GM18867 (cell line): ENCODE results near the gene GTF3C2.
"Not testable (repeated sequence)": the region's sequence is repeated elsewhere in the genome, so short reads cannot be mapped to it uniquely, and the experiment has no call there.

Experiments used
- ATAC-seq: cut with Tn5 transposase; IDR thresholded peaks from one replicate; pipeline ENCODE4 v1.9.1; 2021; ENCODE audit warnings: mild to moderate bottlenecking, moderate library complexity; ENCODE audit not compliant: unreplicated experiment

The GTF3C2 gene

DNA sequence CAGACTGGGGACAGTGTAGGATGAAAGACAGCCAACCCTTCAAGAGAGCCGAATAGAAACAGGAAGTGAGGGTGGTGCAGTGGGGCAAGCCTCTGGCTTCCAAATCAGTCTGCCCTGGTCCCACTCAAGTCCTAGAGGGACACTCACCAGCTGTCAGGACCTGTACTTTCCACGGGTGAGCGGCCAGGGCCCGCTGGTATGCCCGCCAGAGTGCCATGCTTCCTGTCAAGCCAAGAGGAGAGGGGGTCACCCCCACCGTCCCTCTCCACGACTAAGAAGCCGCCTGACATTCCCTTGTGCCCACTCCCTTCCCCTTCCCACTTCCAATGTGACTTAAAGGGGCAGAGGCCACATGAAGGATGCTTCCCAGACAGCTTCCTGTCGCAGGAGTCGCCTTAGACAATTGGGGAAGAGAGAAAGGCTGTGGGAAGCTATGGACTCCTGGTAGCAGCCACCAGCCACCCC lies 34.2 kb downstream of the GTF3C2 start:
- no peak for ATAC-seq

DNA sequence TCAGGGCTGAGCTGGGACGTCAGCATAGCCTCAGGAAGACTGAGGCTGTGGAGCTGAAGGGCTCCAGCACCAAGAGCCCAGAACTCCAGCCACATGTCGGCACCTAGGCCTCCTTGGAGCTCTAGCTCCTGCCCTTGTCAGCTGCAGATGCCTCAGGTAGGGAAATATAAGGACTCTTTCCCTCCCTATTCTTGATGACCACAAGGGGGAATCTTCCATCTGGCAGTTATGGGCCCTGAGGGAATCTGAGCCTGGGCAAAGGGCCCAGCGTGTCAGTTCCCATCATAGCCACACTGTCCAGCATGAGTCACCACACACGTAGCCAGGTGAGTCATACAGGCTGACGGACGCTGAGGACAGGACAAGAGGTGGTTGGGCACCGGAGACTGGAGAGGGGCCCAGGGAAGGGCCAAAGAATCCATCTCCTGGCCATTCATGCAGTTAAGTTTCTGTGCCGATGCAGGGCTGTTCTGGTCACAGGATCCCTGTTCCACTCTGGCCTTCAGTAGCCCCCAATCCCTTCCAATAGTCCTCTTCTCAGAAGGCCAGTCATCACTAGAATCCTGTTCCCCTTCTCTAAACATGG lies 35.5 kb downstream of the GTF3C2 start:
- ATAC-seq = no peak

DNA sequence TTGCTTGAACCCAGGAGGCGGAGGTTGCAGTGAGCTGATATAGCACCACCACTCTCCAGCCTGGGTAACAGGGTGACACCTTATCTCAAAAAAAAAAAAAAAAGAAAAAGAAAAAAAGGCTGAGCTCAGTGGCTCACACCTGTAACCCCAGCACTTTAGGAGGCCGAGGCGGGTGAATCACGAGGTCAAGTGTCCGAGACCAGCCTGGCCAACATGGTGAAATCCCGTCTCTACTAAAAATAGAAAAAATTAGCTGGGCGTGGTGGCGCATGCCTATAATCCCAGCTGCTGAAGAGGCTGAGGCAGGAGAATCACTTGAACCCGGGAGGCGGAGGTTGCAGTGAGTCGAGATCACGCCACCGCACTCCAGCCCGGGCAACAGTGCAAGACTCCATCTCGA lies 36.7 kb downstream of the GTF3C2 start:
- ATAC-seq = not testable (repeated sequence)

DNA sequence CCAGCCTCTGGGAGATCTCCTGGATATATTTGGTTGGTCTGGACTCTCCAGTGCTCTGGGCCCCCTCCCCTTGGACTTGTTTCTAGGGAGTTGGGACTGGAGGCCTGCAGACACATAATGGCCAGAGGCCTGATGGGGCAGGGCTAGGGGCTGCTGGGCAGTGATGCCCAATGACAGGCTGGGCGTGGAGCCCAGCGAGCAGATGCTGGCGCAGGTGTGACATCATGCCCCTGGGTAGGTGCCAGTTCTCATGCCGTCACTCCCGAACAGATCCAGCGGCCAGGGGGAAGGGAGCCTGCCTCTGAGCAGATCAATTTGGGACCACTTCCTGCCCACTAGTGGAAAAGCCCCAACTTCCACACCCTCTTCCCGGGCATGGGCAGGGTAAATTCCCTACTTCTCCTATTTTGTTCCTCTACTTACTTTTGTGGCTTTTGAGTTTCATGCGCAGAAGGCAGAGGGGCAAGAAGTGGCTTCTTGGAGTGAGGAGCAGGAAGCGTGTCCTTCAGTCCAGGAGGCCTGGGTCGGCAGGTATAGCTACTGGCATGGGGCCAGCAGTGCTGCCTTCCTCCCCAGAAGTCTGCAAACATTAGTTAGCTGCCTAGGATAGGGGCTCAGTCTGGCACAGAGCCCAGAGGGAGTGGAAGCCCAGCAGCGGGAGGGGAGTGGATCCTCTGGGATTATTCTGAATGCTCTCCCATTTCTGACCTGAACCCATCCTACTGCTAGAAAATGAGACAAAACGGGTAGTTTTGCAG lies 39.7 kb downstream of the GTF3C2 start:
- ATAC-seq = no peak

DNA sequence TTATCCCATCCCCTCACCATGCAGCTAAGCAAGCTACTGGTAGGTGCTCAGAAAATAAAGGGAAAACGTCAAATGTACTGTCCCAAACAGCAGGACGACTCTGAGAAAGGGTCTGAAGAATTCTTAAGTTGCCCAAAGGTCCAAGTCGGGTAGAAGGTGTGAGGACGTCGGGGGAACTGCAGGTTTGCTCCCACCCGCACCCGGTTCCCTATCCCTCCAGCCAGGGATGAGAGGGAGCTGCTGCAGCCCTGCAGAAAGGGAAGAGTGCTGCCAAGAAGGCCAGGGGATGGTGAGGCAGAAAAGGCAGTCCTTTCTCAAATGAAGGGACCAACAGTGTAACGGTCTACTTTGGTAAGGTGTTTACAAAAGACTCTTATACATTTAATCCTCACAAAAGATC lies 41.4 kb downstream of the GTF3C2 start:
- no peak for ATAC-seq

DNA sequence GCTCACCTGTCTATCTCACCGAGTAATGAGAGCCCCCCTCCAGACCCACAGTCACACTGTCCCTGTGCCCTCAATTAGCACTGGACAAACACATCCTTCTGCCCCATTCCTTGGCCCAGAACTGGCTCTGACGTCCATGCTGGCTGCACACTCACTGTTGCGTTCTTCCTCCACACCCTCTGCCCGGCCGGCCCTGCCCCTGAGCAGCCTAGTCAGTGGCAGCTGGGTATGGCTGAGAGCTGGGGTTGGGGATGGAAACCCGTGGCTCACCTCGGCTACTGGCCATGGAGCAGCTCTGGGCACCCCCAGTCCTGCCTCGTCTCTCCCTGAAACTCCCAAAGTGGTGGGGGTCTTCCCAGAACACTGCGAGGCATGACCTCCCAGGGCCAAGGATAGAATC lies 41.9 kb downstream of the GTF3C2 start:
- no peak for ATAC-seq

DNA sequence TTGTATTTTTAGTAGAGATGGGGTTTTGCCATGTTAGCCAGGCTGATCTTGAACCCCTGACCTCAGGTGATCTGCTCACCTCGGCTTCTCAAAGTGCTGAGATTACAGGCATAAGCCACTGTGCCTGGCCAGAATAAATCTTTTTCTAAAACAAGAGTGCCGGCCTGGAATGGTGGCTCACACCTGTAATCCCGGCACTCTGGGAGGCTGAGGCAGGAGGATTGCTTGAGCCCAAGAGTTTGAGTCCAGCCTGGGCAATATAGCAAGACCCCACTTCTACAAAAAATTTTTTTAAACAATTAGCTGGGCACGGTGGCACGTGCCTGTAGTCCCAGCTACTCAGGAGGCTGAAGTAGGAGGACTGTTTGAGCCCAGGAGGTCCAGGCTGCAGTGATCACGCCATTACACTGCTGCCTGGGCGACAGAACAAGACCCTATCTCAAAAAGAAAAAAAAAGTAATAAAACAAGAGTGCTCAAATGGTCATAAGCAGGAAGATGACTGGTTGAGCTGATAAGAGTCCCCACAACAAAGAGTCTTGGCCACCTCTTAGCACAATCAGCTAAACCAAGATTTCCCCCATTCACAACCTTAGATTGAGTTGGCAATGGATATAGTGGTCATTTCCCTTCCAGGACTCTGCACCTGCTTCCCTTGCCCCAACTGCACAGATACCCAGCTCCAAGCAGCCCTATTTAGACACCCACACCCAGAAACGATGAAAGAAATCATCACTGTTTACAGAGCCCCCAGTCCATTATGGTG lies 42.5 kb downstream of the GTF3C2 start:
- no peak for ATAC-seq

DNA sequence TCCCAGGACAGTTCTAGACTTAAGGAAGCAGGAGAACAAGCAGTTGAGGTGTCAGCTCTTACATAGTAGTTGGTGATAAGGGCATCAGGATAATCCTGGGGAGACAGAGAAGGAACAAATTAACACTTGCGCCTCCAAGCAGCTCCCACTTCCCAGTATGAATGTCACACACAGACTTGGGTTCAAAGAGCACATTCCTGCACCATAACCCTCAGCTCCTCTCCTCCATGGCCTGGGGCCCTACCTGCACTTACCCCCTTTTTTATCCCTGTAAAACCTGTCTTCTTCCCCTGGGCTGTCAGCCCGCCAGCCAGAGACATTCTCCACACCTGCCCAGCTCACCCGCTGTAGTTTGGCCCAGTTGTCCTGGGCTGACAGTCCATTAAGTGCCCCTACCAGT lies 44.4 kb downstream of the GTF3C2 start:
- ATAC-seq = no peak

DNA sequence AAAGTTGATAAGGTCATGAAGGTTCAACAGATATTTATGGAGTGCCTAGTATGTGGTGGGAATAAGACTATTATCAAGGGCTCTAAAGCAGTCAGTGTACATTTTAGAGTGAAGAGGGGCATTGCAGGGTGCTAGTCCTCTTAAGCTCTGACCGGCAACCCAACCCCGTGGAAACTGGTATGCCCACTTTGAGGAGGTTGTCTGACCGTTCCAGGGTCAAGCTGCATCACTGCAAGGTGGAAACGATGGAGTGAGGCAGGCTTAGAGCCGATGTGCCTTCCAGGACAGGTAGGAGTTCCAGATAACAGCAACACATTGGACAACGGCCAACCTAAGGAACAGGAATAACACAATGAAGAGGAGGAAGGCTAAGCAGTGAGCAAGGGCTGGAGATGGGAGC lies 46.9 kb downstream of the GTF3C2 start:
- ATAC-seq = no peak

DNA sequence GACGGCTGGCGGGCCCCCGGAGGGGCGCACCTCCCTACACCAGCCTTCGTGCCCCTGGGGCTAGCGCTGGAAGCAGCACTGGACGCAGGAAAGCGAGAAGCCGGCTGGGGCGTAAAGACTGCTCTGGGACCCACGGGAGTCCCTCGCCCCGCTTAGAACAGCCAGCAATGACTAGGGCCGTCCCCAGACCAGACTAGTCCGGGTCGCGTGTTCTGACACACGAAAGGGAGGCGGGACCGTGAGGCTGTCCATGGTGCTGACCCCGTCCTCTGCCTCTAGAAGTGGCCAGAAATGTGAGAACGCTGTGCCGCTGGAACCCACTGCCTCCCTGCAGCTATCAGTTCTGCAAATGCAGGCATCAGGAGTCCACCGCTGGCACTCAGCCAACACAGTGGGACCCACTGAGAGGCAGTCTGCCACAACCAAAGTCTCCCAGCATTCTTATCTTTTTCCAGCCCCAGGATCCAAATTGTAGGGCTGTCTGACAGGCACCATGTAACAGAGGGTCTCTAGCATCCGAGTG lies 48.1 kb downstream of the GTF3C2 start, which contains the start of gene UCN:
Gene UCN (minus strand): TSS at position 87 of the 523 bp plus-strand sequence. CDS start 550 bp downstream, outside the sequence.
- ATAC-seq = no peak

DNA sequence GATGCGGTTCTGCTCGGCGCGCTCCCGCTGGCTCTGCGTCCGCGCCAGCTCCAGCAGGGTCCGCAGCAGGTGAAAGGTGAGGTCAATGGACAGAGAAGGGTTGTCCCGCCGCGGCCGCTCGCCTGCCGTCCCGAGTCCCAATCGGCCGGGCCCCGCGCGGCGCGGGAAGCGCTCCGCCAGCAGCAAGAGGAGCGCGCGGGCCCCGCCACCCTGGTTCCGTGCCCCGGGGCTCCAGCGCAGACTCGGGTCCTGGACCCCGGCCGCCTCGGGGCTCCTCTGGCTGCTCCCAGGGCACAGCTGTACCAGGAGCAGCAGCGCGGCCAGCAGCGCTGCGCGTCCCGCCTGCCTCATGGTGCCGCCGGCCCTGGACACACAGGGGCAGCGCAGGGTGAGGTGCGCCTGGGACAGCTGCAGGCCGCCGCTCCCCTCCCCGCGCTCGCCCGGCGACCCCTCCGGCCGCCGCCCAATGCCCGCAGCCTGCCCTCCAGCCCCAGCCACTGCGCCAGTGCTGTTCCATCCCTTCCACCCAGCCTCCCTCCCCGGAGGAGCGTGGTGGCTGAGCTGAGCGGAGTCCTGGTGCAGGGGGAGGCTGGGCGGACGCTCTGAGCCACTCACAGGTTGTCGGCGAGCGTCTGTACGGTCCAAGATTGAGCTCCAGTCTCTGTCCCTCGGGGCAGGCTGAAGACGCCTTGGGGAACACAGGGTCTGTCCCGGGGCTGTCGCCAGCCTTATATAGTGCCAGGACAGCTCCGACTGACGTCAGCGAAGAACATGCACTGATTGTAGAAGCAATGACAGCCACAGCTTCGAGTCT lies 48.8 kb downstream of the GTF3C2 start:
- no peak for ATAC-seq

DNA sequence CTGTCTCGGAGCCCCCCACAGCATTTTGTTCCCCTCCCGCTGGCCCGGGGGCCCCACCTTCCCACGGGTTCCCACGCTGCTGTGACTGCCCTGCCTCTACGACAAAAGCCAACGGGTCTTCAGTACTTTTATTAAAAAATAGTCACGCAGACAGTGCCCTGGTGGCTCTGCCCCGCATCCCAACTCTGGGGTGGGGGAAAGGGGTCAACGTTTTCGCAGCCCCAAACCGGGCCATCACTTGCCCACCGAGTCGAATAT lies 49.3 kb downstream of the GTF3C2 start:
- ATAC-seq = no peak

DNA sequence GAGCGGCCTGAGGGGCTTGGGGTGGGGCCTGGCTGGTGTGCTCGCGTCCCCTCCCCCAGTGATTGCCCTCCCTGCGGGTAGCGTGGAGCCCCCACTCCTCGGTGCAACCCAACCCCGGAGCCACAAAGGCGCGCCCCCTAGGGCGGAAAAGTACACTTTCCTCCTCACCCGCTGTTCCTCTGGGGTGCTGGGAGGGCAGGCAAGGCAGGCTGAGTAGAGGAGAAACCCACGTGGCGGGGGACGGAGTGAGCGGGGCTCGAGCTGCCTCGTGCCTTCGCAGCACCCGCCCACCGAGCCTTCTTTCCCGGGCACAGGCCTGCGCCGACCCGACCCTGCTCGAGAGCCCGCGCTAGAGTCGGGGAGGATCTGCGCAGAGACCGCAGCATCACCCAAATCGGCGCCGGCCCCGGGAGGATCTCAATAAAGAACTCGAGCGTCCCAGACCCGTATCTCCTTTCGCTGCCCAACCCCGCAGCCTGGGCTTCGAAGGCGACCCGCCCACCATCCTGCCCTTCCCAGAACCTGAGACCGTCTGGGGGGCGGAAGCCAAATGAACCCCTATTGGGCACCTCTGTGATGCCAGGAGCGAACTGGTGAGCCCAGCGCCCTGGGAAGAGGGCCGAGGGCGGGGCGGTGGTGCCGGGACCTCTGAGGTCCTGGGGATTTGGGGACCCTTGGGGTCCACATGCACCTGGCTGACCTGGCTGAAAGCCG lies 49.8 kb downstream of the GTF3C2 start:
- ATAC-seq = no peak

DNA sequence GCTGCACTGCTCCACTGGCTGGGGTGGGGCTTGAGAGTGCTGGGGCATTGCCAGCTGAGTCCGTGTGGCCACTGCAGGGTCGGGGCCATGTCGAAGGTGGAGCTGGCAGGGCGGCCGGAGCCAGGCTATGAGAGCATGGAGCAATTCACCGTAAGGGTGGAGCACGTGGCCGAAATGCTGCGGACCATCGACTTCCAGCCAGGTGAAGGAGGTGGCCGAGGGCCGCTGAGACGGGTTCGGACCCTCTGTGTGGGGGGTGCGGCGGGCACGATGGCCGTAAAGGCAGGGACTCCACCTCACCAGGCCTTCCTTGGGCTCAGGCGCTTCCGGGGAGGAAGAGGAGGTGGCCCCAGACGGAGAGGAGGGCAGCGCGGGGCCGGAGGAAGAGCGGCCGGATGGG lies 50.4 kb downstream of the GTF3C2 start:
- no peak for ATAC-seq

DNA sequence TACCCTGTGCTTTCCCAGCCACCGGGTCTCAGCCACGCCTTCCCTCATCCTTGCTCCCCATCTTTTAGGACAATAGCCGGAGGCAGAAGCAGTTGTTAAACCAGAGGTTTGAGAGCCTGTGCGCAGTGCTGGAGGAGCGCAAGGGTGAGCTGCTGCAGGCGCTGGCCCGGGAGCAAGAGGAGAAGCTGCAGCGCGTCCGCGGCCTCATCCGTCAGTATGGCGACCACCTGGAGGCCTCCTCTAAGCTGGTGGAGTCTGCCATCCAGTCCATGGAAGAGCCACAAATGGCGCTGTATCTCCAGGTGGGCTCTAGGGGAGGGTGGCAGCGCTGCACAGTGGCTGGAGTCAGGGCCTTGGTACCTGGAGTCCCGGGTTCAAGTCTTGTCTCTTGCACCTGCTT lies 51.0 kb downstream of the GTF3C2 start:
- ATAC-seq = no peak

DNA sequence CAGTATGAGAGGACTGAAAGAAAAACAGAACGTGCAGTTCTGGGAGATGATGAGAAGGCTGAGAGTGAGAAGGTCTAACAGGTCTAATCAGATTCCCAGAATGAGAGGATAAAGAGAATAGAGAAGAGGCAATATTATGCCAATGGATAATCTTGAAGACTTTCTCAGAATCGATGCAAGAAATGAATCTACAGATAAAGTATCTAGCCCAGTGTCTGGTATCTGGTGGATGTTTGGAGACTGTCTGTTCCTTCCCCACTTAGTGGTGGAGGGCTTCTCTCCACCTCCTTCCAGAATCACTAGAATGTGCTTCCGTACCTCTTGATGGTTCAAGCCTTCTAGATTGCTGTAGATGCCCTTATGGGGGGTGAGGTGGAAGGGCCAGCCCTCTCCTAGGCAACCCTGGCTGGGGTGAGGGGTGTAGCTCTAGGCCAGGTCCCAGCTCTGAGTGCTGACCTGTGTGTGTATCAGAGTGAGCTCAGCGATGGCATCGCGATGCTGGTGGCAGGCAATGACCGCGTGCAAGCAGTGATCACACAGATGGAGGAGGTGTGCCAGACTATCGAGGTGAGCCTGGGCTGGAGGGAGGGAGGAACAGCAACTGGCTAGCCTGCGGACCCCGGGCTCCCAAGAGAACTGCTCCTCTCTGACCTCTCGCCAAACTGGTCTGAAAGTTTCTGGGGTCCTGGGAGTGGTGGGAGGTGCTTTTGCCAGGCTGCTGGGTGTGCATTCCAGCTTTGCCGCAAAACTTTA lies 51.9 kb downstream of the GTF3C2 start:
- ATAC-seq = no peak

DNA sequence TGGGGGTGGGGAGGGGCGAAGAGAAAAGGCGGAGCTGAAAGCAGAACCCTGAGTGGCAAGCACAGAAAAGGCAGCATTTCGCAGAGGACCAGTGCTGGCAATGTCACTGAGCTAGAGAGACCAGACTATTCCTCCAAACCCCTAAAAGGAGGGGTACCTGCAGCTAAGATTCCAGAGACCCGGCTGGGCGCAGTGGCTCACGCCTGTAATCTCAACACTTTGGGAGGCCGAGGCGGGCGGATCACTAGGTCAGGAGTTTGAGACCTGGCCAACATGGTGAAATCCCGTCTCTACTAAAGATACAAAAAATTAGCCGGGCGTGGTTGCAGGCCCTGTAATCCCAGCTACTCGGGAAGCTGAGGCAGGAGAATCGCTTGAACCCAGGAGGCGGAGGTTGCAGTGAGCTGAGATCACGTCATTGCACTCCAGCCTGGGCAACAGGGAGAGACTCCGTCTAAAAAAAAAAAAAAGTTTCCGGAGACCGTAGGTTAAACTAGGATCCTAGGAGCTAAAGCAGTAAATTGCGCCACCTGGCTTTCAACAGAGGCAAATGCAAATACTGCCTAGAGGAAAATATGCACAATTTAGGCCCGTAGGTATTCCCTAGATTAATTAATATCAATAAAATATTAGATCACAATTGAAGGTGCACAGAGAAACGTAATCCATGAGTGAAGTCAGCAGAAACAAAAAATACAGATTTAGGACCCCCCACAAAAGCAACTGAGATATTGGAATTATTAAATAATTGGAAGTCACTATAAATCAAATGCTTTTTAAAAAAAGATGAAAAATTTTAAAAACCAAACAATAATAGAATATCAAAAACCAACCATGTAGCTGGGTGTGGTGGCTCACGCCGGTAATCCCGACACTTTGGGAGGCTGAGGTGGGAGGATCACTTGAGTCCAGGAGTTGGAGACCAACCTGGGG lies 53.2 kb downstream of the GTF3C2 start:
- ATAC-seq = no peak

DNA sequence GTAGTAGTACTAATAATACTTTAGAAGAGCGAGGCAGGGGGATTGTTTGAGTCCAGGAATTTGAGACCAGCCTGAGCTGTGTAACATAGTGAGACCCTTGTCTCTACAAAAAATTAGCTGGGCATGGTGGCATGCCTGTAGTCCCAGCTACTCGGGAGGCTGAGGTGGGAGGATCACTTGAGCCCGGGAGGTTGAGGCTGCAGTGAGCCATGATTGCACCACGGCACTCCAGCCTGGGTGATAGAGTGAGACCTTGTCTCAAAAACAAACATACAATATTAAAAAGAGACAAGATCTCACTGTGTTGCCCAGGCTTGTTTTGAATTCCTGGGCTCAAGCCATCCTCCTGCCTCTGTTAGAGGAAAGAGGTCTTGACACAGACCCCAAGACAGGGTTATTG lies 56.0 kb downstream of the GTF3C2 start:
- ATAC-seq = not testable (repeated sequence)
